ENCODE measurements around the gene DNAJC7.

Gene DNAJC7

GRCh38 chr17:42016941-42017865 lies at the start of gene DNAJC7:
DNAJC7 (minus strand) TSS chr17:42017439; CDS start chr17:42017416, 23 bp downstream.
- peak within 1 kb of the TSS; percentile 92 to 98 for H3K9ac ChIP-seq (ENCODE audit: low read length in 2 of 2)
- H3K4me3 ChIP-seq (ENCODE audit: low read length in 2 of 2), result peak within 1 kb of the TSS; percentile 79 to 99
- H3K27ac ChIP-seq (ENCODE audit: low read length), result peak within 1 kb of the TSS; percentile 88
- peaks cover under 1% of the 10 kb centered on the region in 2 donors for H3K36me3 ChIP-seq (ENCODE audit: control insufficient read depth in 2 of 2, insufficient read depth in 2 of 2, low read length in 2 of 2)
- no peaks in the 10 kb centered on the region for H3K27me3 ChIP-seq (ENCODE audit: control insufficient read depth in 1 of 2, insufficient read depth in 2 of 2, low read length in 2 of 2)
- H3K4me1 ChIP-seq (ENCODE audit: control insufficient read depth, insufficient read depth, low read length), result peaks cover 46% of the 10 kb centered on the region
- no peaks in the 10 kb centered on the region for H3K9me3 ChIP-seq (ENCODE audit: control insufficient read depth in 2 of 2, low read length in 2 of 2)

- Histone ChIP-seq H3K27ac (ENCODE audit: low read length) (no peak overlapping the region), H3K4me3 (ENCODE audit: low read length in 2 of 2) (no peak overlapping the region), H3K4me1 (ENCODE audit: control insufficient read depth, insufficient read depth, low read length) (peaks cover 3% of the 10 kb centered on the region), H3K27me3 (ENCODE audit: control insufficient read depth in 1 of 2, insufficient read depth in 2 of 2, low read length in 2 of 2) (peaks cover 7 to 8% of the 10 kb centered on the region in 2 donors), H3K9ac (ENCODE audit: low read length in 2 of 2) (no peak overlapping the region), H3K9me3 (ENCODE audit: control insufficient read depth in 2 of 2, low read length in 2 of 2) (no peaks in the 10 kb centered on the region), H3K36me3 (ENCODE audit: control insufficient read depth in 2 of 2, insufficient read depth in 2 of 2, low read length in 2 of 2) (no peaks in the 10 kb centered on the region)
Observed at GRCh38 chr17:42065201-42065600, 48.0 kb upstream of the DNAJC7 start.

GRCh38 chr17:42062681-42063080 lies 45.4 kb upstream of the DNAJC7 start:
- H3K27ac ChIP-seq (ENCODE audit: low read length), result no peak overlapping the region
- no peak overlapping the region for H3K9ac ChIP-seq (ENCODE audit: low read length in 2 of 2)
- H3K36me3 ChIP-seq (ENCODE audit: control insufficient read depth in 2 of 2, insufficient read depth in 2 of 2, low read length in 2 of 2), result no peaks in the 10 kb centered on the region
- no peak overlapping the region for H3K4me3 ChIP-seq (ENCODE audit: low read length in 2 of 2)
- no peaks in the 10 kb centered on the region for H3K9me3 ChIP-seq (ENCODE audit: control insufficient read depth in 2 of 2, low read length in 2 of 2)
- peaks cover 3 to 4% of the 10 kb centered on the region in 2 donors for H3K27me3 ChIP-seq (ENCODE audit: control insufficient read depth in 1 of 2, insufficient read depth in 2 of 2, low read length in 2 of 2)
- H3K4me1 ChIP-seq (ENCODE audit: control insufficient read depth, insufficient read depth, low read length), result peaks cover 3% of the 10 kb centered on the region

GRCh38 chr17:42061646-42062487 lies 44.6 kb upstream of the DNAJC7 start:
- Histone ChIP-seq H3K9ac (ENCODE audit: low read length in 2 of 2) (no peak overlapping the region), H3K27me3 (ENCODE audit: control insufficient read depth in 1 of 2, insufficient read depth in 2 of 2, low read length in 2 of 2) (peaks cover 0 to 3% of the 10 kb centered on the region in 2 donors), H3K36me3 (ENCODE audit: control insufficient read depth in 2 of 2, insufficient read depth in 2 of 2, low read length in 2 of 2) (no peaks in the 10 kb centered on the region), H3K4me3 (ENCODE audit: low read length in 2 of 2) (no peak overlapping the region), H3K9me3 (ENCODE audit: control insufficient read depth in 2 of 2, low read length in 2 of 2) (no peaks in the 10 kb centered on the region), H3K27ac (ENCODE audit: low read length) (no peak overlapping the region), H3K4me1 (ENCODE audit: control insufficient read depth, insufficient read depth, low read length) (no peaks in the 10 kb centered on the region)

GRCh38 chr17:42060231-42060630 lies 43.0 kb upstream of the DNAJC7 start:
- no peaks in the 10 kb centered on the region for H3K9me3 ChIP-seq (ENCODE audit: control insufficient read depth in 2 of 2, low read length in 2 of 2)
- peaks cover 5 to 11% of the 10 kb centered on the region in 2 donors for H3K27me3 ChIP-seq (ENCODE audit: control insufficient read depth in 1 of 2, insufficient read depth in 2 of 2, low read length in 2 of 2)
- H3K27ac ChIP-seq (ENCODE audit: low read length), result no peak overlapping the region
- H3K36me3 ChIP-seq (ENCODE audit: control insufficient read depth in 2 of 2, insufficient read depth in 2 of 2, low read length in 2 of 2), result no peaks in the 10 kb centered on the region
- no peak overlapping the region for H3K9ac ChIP-seq (ENCODE audit: low read length in 2 of 2)
- no peak overlapping the region for H3K4me3 ChIP-seq (ENCODE audit: low read length in 2 of 2)
- H3K4me1 ChIP-seq (ENCODE audit: control insufficient read depth, insufficient read depth, low read length), result no peaks in the 10 kb centered on the region

GRCh38 chr17:42059815-42060214 lies 42.6 kb upstream of the DNAJC7 start:
- H3K27ac ChIP-seq (ENCODE audit: low read length), result no peak overlapping the region
- no peak overlapping the region for H3K9ac ChIP-seq (ENCODE audit: low read length in 2 of 2)
- no peaks in the 10 kb centered on the region for H3K4me1 ChIP-seq (ENCODE audit: control insufficient read depth, insufficient read depth, low read length)
- no peaks in the 10 kb centered on the region for H3K36me3 ChIP-seq (ENCODE audit: control insufficient read depth in 2 of 2, insufficient read depth in 2 of 2, low read length in 2 of 2)
- peaks cover 5 to 15% of the 10 kb centered on the region in 2 donors for H3K27me3 ChIP-seq (ENCODE audit: control insufficient read depth in 1 of 2, insufficient read depth in 2 of 2, low read length in 2 of 2)
- no peaks in the 10 kb centered on the region for H3K9me3 ChIP-seq (ENCODE audit: control insufficient read depth in 2 of 2, low read length in 2 of 2)
- no peak overlapping the region for H3K4me3 ChIP-seq (ENCODE audit: low read length in 2 of 2)

- Histone ChIP-seq H3K4me3 (ENCODE audit: low read length in 2 of 2) (no peak overlapping the region), H3K27me3 (ENCODE audit: control insufficient read depth in 1 of 2, insufficient read depth in 2 of 2, low read length in 2 of 2) (peaks cover 14 to 24% of the 10 kb centered on the region in 2 donors), H3K27ac (ENCODE audit: low read length) (no peak overlapping the region), H3K9ac (ENCODE audit: low read length in 2 of 2) (no peak overlapping the region), H3K9me3 (ENCODE audit: control insufficient read depth in 2 of 2, low read length in 2 of 2) (no peaks in the 10 kb centered on the region), H3K4me1 (ENCODE audit: control insufficient read depth, insufficient read depth, low read length) (no peaks in the 10 kb centered on the region), H3K36me3 (ENCODE audit: control insufficient read depth in 2 of 2, insufficient read depth in 2 of 2, low read length in 2 of 2) (no peaks in the 10 kb centered on the region)
Observed at GRCh38 chr17:42058063-42058462, 40.8 kb upstream of the DNAJC7 start.

GRCh38 chr17:42056635-42057034 lies 39.4 kb upstream of the DNAJC7 start:
- Histone ChIP-seq H3K27ac (ENCODE audit: low read length) (no peak overlapping the region), H3K36me3 (ENCODE audit: control insufficient read depth in 2 of 2, insufficient read depth in 2 of 2, low read length in 2 of 2) (no peaks in the 10 kb centered on the region), H3K4me3 (ENCODE audit: low read length in 2 of 2) (no peak overlapping the region), H3K9ac (ENCODE audit: low read length in 2 of 2) (no peak overlapping the region), H3K9me3 (ENCODE audit: control insufficient read depth in 2 of 2, low read length in 2 of 2) (no peaks in the 10 kb centered on the region), H3K4me1 (ENCODE audit: control insufficient read depth, insufficient read depth, low read length) (no peaks in the 10 kb centered on the region), H3K27me3 (ENCODE audit: control insufficient read depth in 1 of 2, insufficient read depth in 2 of 2, low read length in 2 of 2) (peaks cover 23 to 31% of the 10 kb centered on the region in 2 donors)

GRCh38 chr17:42055496-42055895 lies 38.3 kb upstream of the DNAJC7 start:
- peaks cover 3% of the 10 kb centered on the region for H3K4me1 ChIP-seq (ENCODE audit: control insufficient read depth, insufficient read depth, low read length)
- H3K4me3 ChIP-seq (ENCODE audit: low read length in 2 of 2), result no peak overlapping the region
- H3K27me3 ChIP-seq (ENCODE audit: control insufficient read depth in 1 of 2, insufficient read depth in 2 of 2, low read length in 2 of 2), result peaks cover 25 to 33% of the 10 kb centered on the region in 2 donors

GRCh38 chr17:42055027-42055426 lies 37.8 kb upstream of the DNAJC7 start:
- H3K4me3 ChIP-seq (ENCODE audit: low read length in 2 of 2), result no peak overlapping the region
- H3K9ac ChIP-seq (ENCODE audit: low read length in 2 of 2), result no peak overlapping the region
- H3K36me3 ChIP-seq (ENCODE audit: control insufficient read depth in 2 of 2, insufficient read depth in 2 of 2, low read length in 2 of 2), result no peaks in the 10 kb centered on the region
- H3K4me1 ChIP-seq (ENCODE audit: control insufficient read depth, insufficient read depth, low read length), result peaks cover 5% of the 10 kb centered on the region
- no peaks in the 10 kb centered on the region for H3K9me3 ChIP-seq (ENCODE audit: control insufficient read depth in 2 of 2, low read length in 2 of 2)
- H3K27me3 ChIP-seq (ENCODE audit: control insufficient read depth in 1 of 2, insufficient read depth in 2 of 2, low read length in 2 of 2), result peaks cover 25 to 33% of the 10 kb centered on the region in 2 donors
- H3K27ac ChIP-seq (ENCODE audit: low read length), result no peak overlapping the region

More at GRCh38 chr17:42055496-42055895, 38.3 kb upstream of the DNAJC7 start:
- no peaks in the 10 kb centered on the region for H3K9me3 ChIP-seq (ENCODE audit: control insufficient read depth in 2 of 2, low read length in 2 of 2)
- no peak overlapping the region for H3K9ac ChIP-seq (ENCODE audit: low read length in 2 of 2)
- H3K36me3 ChIP-seq (ENCODE audit: control insufficient read depth in 2 of 2, insufficient read depth in 2 of 2, low read length in 2 of 2), result no peaks in the 10 kb centered on the region
- H3K27ac ChIP-seq (ENCODE audit: low read length), result no peak overlapping the region
